Effector memory CD4-positive, alpha-beta T cell (primary cell): ENCODE data around the gene NTRK2.

Experiments used
- DNase-seq, 3 donors: peaks; one replicate each; pipeline ENCODE4 v3.0.0-alpha.2; 2020
- H3K27ac ChIP-seq: 2 replicates; pipeline ENCODE4 v1.7.0; 2013; ENCODE audit warnings: mild to moderate bottlenecking, low read length, moderate library complexity; ENCODE audit not compliant: insufficient read depth, poor library complexity, severe bottlenecking
- H3K27me3 ChIP-seq: replicated peaks from 2 replicates; pipeline ENCODE4 v1.7.0; 2013; ENCODE audit warnings: mild to moderate bottlenecking, low read length; ENCODE audit not compliant: insufficient read depth, control insufficient read depth, poor library complexity, severe bottlenecking
- H3K36me3 ChIP-seq: 2 replicates; pipeline ENCODE4 v1.7.0; 2013; ENCODE audit warnings: mild to moderate bottlenecking, low read length, moderate library complexity; ENCODE audit not compliant: control insufficient read depth, insufficient read depth
- H3K4me1 ChIP-seq: 2 replicates; pipeline ENCODE4 v1.7.0; 2013; ENCODE audit warnings: low read length, mild to moderate bottlenecking; ENCODE audit not compliant: control insufficient read depth, insufficient read depth, poor library complexity, severe bottlenecking
- H3K4me3 ChIP-seq: 2 replicates; pipeline ENCODE4 v1.7.0; 2013; ENCODE audit warnings: low read length, low read depth, mild to moderate bottlenecking; ENCODE audit not compliant: insufficient read depth, poor library complexity, severe bottlenecking
- H3K9me3 ChIP-seq: 2 replicates; pipeline ENCODE4 v1.7.0; 2013; ENCODE audit warnings: mild to moderate bottlenecking, low read length, moderate library complexity; ENCODE audit not compliant: control insufficient read depth

NTRK2 gene

DNA sequence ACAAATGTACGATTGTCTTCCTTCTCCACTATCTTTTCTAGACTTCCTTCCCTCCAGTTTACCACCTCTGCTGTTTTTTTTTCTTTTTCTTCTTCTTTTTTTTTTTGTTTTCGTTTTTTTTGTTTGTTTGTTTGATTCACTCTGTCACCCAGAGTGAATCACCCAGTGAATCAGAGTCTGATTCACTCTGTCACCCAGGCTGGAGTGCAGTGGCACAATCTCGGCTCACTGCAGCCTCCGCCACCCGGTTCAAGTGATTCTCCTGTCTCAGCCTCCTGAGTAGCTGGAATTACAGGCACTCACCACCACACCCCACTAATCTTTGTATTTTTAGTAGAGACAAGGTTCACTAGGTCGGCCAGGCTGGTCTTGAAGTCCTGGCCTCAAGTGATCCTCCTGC is 375.7 kb downstream of the NTRK2 start:
- Histone ChIP-seq H3K27ac (no peak overlapping the region), H3K9me3 (no peaks in the 10 kb centered on the region), H3K27me3 (peaks cover 3% of the 10 kb centered on the region), H3K4me1 (no peaks in the 10 kb centered on the region), H3K4me3 (no peak overlapping the region), H3K36me3 (no peaks in the 10 kb centered on the region)
- DNase-seq, result no peak

GRCh38 chr9:85046475-85046874 is 376.9 kb downstream of the NTRK2 start:
- no peak for DNase-seq
- no peaks in the 10 kb centered on the region for H3K36me3 ChIP-seq
- peaks cover 2% of the 10 kb centered on the region for H3K27me3 ChIP-seq
- no peaks in the 10 kb centered on the region for H3K9me3 ChIP-seq
- H3K27ac ChIP-seq, result no peak overlapping the region
- no peaks in the 10 kb centered on the region for H3K4me1 ChIP-seq
- H3K4me3 ChIP-seq, result no peak overlapping the region

DNA sequence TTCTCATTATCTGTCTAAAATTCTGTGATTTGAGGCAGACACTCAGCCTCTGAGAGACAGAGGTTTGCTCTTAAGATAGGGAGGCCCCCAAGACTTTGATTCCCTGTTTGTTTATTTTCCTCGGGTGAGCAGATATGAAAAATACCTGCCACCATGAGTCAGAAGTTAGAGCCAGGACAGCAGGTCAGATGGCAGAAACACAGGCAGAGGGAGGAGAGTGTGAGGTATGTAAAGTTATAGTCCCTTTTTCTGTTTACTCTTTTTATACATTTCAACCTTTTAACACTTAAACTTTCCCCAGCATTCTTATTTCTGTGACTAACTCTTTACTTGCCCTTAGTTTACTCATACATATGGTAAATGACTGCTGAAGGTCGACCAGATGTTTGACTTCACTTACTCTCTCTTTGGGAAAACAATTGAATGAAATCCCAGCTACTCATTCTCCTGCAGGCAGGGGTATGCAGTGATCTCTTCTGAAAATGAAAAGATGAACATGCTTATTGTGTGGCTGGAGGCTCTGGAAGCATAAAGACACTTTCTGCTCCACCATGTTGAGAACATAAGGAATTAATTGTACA is 383.8 kb downstream of the NTRK2 start:
- no peaks in the 10 kb centered on the region for H3K27me3 ChIP-seq

DNA sequence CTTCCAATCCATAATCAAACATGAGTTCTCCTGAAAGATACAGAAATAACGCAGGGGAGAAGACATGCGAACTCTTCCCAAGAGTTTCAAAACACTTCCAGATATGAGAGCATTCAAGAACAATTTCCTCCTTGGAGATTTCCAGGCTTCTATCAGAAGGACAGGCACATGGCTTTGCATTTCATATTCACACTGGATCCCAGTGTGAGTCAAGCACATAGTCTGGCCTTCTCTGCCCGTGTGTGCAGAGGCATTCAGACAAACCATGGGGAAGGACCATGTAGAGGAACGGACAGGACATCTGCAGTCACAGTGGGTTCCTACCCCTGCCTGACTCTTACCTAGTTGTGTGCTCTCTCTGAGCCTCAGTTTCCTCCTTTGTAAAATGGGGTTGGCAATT is 384.5 kb downstream of the NTRK2 start:
- no peak overlapping the region for H3K27ac ChIP-seq
- H3K4me1 ChIP-seq, result no peaks in the 10 kb centered on the region
- no peaks in the 10 kb centered on the region for H3K27me3 ChIP-seq
- no peaks in the 10 kb centered on the region for H3K36me3 ChIP-seq
- no peak for DNase-seq
- no peaks in the 10 kb centered on the region for H3K9me3 ChIP-seq
- no peak overlapping the region for H3K4me3 ChIP-seq

More for the DNA sequence above, 383.8 kb downstream of the NTRK2 start:
- Histone ChIP-seq H3K4me1 (no peaks in the 10 kb centered on the region), H3K4me3 (no peak overlapping the region), H3K36me3 (no peaks in the 10 kb centered on the region), H3K9me3 (no peaks in the 10 kb centered on the region), H3K27ac (no peak overlapping the region)
- no peak for DNase-seq

- no peak overlapping the region for H3K27ac ChIP-seq
- DNase-seq, result no peak
- no peaks in the 10 kb centered on the region for H3K27me3 ChIP-seq
- H3K4me1 ChIP-seq, result no peaks in the 10 kb centered on the region
- no peaks in the 10 kb centered on the region for H3K9me3 ChIP-seq
- H3K4me3 ChIP-seq, result no peak overlapping the region
- H3K36me3 ChIP-seq, result no peaks in the 10 kb centered on the region
Observed at GRCh38 chr9:85055506-85056202, 386.1 kb downstream of the NTRK2 start.

- Histone ChIP-seq H3K27me3 (no peaks in the 10 kb centered on the region), H3K36me3 (no peaks in the 10 kb centered on the region), H3K4me3 (no peak overlapping the region), H3K4me1 (no peaks in the 10 kb centered on the region), H3K27ac (no peak overlapping the region), H3K9me3 (no peaks in the 10 kb centered on the region)
- no peak for DNase-seq
Observed at GRCh38 chr9:85056203-85056572, 386.7 kb downstream of the NTRK2 start.

DNA sequence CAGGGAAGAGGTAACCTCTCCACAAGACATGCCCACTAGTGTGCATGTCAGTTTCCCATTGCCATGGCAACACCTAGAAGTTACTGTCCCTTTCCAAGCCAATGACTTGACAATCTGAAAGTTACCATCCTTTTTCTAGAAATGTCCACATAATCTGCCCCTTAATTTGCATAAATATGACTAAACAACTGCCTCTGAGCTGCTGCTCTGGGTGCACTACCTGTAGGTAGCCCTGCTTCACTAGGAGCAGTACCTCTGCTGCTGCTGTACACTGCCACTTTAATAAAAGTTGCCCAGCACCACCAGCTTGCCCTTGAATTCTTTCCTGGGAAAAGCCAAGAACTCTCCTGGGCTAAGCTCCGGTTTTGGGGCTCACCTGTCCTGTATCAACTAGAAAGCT is 392.4 kb downstream of the NTRK2 start:
- no peaks in the 10 kb centered on the region for H3K9me3 ChIP-seq
- H3K4me3 ChIP-seq, result no peak overlapping the region
- no peaks in the 10 kb centered on the region for H3K4me1 ChIP-seq
- H3K27me3 ChIP-seq, result no peaks in the 10 kb centered on the region
- H3K36me3 ChIP-seq, result no peaks in the 10 kb centered on the region
- no peak overlapping the region for H3K27ac ChIP-seq
- no peak for DNase-seq

DNA sequence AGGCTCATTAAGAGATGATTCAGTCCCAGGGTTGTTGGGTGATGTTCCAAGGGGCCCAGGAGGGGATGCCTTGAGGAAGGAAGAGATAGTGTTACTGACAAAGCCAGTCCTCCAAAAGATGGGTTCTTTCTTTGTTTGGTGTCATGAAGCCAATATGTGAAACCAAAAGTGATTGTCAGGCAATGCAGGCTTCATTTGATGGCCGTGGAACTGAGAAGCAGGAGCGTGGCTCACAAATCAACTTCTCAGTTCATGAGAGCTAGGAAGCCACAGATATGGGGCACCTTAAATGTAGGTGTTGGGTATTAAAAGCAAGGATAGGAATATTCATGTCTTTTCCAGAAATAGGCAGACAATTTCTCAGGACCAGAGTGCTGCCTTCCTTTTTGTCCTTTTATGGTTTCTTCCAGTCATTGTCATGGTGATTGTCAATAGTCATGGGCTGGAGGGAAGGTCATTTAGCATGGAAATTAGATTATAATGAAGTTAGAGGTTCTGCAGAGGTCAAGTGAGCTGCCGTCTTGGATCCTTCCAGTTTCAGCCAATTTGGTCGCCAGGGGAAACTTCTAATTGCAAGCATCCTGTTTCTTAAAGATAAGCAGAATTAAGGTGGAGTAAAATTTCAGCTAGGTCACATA is 393.0 kb downstream of the NTRK2 start:
- Histone ChIP-seq H3K4me1 (no peaks in the 10 kb centered on the region), H3K9me3 (no peaks in the 10 kb centered on the region), H3K27ac (no peak overlapping the region), H3K4me3 (no peak overlapping the region), H3K36me3 (no peaks in the 10 kb centered on the region), H3K27me3 (no peaks in the 10 kb centered on the region)
- no peak for DNase-seq

DNA sequence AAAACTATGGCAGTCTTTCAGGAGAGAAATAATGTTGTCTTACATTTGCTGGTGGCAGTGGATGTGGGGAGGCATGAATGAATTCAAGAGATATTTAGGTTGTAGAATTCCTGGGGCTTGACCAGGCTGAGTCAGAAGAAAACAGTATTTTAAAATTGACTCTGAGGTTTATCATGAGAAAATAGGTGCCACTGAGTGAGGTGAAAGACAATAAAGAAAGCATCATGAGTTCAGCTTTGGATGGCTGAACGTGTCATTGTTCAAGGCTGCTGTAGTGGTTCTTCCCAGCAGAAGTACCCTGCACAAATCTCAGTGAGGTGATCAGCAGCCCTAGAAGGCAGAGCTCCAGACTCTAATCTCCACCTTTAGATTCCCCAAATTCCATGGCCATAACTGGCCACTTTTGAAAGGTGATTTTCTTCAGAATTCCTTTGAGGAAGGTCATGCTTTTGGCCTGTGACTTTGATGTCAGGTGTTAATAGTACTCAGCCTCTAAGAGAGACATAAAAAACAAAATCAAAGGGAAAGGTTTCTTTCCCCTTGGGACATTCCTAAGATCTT is 395.4 kb downstream of the NTRK2 start:
- no peak for DNase-seq
- Histone ChIP-seq H3K27me3 (no peaks in the 10 kb centered on the region), H3K27ac (no peak overlapping the region), H3K36me3 (no peaks in the 10 kb centered on the region), H3K4me1 (no peaks in the 10 kb centered on the region), H3K4me3 (no peak overlapping the region), H3K9me3 (no peaks in the 10 kb centered on the region)

- Histone ChIP-seq H3K27me3 (no peaks in the 10 kb centered on the region), H3K4me3 (no peak overlapping the region), H3K27ac (no peak overlapping the region), H3K9me3 (no peaks in the 10 kb centered on the region), H3K36me3 (no peaks in the 10 kb centered on the region), H3K4me1 (no peaks in the 10 kb centered on the region)
- no peak for DNase-seq
Observed at GRCh38 chr9:85067792-85068191, 398.3 kb downstream of the NTRK2 start.
